Esophagus mucosa (tissue), 1 donor: Measurements from ENCODE around the gene TENM4. TPM values are rescaled to one million over a fixed set of nuclear protein-coding genes. Genes with fewer than 3 reads are reported as not detected.
A peak's percentile ranks its signal among the peaks of the same experiment; 100 is the strongest.
"Not testable (repeated sequence)": the region's sequence is repeated elsewhere in the genome, so short reads cannot be mapped to it uniquely, and the experiment has no call there.

ENCODE experiments used
- ATAC-seq: fragments of 200-7000 bp; cut with Tn5 transposase; one replicate; pipeline ENCODE4 v1.9.1; 2020
- total RNA-seq: library from RNA; stranded (reverse); gene quantifications from one replicate; pipeline ENCODE4 v1.2.4, GENCODE V29; 2023
- donor health status: DM: yes; HTN: yes; CAD: no.

TENM4 gene
- total RNA-seq, 1 donor from 2014 or later, result 21.8 TPM

DNA sequence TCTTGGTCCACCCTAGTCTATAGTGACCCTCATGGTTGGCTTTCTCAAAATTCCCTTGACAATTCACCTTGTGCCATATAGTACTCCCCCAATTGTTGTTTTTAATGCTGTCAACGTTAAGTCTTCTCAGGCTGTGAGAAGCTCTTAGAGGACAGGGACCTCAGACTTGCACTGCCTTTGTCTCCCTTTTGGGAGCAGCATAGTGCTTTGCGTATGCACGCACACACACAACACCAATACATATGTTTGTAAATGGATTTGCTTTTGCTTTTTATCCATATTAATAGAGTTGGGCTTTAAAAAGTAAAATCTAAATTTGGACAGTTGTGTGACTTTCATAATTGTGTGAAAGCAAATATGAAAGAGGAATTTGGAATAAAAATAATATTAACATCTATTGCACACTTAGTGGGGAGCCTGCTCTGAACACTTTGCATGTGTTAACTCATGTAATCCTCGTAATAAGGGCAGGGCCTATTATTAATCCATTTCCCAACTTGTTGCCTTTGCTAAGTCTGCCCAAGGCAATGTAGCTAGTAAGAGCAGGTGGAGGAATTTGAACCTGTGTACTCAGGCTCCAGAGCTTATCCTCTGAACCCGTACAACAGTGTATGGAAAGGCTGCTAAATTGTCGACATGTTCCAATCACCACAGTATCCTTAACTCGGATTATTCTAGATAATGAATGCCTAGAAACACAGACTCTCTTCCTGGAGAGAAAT is 608.4 kb downstream of the TENM4 start:
- ATAC-seq, result peak; percentile 87

DNA sequence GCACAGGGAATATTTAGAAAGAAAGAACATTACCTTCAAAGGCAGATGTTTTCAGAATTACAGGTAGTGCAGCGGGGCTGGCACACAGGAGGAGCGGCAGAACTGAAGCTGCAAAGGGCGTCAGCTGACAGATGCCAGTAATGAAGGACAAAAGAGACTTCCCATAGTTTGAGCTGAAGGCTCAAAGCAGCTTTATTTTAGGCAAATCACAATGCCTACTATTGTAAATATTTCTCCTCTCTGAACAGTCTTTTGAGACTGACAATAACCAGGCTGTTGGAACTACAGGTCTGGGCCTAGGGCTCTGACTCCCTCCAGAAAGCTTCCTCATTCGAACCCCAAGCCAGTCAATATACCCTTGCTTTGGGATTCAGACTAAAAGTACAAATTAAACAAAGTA is 609.3 kb downstream of the TENM4 start:
- no peak for ATAC-seq

- ATAC-seq, result no peak
Measured at GRCh38 chr11:78830277-78830819, 610.5 kb downstream of the TENM4 start.

DNA sequence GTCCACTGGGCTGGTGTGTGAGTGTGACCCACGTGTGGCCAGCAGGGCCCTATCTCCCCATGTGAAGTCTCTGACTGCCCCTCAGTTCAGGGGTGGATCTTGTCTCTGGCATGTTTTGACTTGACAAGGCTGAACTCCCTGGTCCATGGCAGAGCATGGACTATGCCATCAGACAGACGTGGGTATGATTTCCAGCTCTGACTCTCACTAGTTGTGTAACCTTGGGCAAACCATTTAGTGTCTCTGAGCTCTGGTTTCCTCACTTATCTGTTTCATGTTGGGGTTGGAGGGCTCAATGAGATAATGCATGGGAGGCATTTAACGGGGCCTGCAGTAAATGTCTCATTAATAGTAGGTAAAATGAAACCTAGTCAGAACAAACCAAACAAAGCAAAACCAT is 611.7 kb downstream of the TENM4 start:
- ATAC-seq, result no peak

DNA sequence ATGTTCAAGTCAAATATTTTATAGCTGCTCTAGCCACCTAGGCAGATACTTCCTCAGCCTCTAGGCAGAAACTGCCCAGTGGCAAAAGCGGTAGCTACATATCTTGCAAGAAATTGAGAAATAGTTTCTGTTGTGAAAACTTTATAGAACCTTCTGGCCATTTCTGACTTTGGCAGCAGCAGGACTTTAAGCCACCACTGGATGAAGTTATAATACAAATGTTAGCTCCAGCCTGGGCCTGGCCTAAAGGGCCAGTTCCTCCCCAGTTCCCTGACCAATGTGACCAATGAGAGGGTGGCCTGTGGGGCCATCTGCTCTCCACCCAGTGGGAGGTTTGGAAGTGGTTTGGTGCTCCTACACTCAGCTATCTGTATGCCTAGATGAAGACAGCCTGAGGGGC is 612.2 kb downstream of the TENM4 start:
- no peak for ATAC-seq

- not testable (repeated sequence) for ATAC-seq
Measured at GRCh38 chr11:78827291-78827690, 613.5 kb downstream of the TENM4 start.

- no peak for ATAC-seq
Measured at GRCh38 chr11:78825591-78826020, 615.2 kb downstream of the TENM4 start.

- no peak for ATAC-seq
Measured at GRCh38 chr11:78823588-78823987, 617.2 kb downstream of the TENM4 start.

GRCh38 chr11:78822931-78823423 is 617.9 kb downstream of the TENM4 start:
- no peak for ATAC-seq

- no peak for ATAC-seq
Measured at GRCh38 chr11:78821371-78822306, 619.2 kb downstream of the TENM4 start.

GRCh38 chr11:78820741-78821140 is 620.1 kb downstream of the TENM4 start:
- ATAC-seq, result no peak

GRCh38 chr11:78818201-78818600 is 622.6 kb downstream of the TENM4 start:
- ATAC-seq, result no peak

GRCh38 chr11:78815831-78816230 is 625.0 kb downstream of the TENM4 start:
- no peak for ATAC-seq

- ATAC-seq, result no peak
Measured at GRCh38 chr11:78812513-78813293, 628.1 kb downstream of the TENM4 start.

DNA sequence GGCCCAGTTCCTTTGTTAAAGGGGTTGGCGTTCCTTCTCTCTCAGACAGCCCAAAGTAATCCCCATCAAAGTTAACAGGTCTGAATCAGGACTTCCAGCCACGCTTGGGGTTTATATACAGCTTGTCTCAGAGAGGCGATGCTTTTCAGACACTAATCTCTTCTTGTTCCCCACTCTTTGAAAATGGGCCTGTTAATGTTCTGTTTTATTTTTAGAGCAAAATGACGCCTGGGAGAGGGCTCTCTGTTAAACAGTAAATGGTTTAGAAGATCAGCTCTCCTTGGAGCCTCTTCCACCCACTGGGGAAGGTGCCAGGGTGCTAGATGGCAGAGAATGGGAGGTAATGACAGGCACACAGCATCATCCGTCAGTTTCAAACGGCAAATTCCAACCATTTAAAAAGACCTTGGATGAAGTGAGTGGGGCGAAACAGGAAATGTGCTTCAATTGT is 630.2 kb downstream of the TENM4 start:
- ATAC-seq, result no peak

- ATAC-seq, result no peak
Measured at GRCh38 chr11:78809931-78810541, 630.8 kb downstream of the TENM4 start.

GRCh38 chr11:78808923-78809322 is 631.9 kb downstream of the TENM4 start:
- ATAC-seq, result no peak

DNA sequence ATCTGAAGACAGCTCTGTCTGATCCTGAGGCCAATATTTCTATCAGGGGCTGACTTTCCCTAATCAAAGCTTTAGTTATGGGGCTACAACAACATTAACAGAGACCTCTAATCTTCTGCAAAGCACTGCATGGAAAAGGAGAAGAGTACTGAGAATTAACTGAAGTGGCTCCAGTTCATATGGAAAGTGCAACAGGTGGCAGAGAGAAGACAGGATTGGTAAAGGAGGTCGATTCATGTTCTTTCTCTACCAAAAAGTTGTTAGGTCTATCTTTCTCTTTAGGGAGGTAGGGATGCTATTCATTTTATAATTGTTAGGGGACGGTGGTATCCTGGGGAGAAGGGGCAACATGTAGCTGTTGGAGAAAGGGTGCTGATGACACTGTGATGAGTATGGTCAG is 633.5 kb downstream of the TENM4 start:
- ATAC-seq, result no peak

- no peak for ATAC-seq
Measured at GRCh38 chr11:78806214-78807004, 634.4 kb downstream of the TENM4 start.

GRCh38 chr11:78804991-78805390 is 635.8 kb downstream of the TENM4 start:
- ATAC-seq, result no peak

DNA sequence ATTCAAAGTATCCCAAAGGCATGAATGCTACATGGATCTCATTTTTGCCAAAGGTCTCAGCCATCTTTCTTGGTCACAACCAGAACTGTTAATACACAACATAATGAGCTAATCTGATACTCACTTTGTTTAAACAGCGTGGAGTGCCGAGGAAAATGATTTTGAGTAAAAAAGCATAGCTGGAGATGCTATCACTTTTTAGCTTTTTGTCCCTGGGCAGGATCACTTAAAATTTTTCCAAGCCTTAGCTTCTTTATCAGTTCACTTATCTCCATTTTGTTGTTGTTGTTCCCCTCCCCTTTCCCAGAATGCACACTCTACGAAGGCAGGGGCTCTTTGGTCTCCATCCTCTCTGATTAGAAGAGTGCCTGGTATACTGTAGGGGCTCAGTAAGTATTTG is 636.8 kb downstream of the TENM4 start:
- ATAC-seq, result no peak
